ENCODE measurements around the gene DNAH17. TPM values are rescaled to one million over a fixed set of nuclear protein-coding genes. Genes with fewer than 3 reads are reported as not detected.

DNAH17 gene, protein sequence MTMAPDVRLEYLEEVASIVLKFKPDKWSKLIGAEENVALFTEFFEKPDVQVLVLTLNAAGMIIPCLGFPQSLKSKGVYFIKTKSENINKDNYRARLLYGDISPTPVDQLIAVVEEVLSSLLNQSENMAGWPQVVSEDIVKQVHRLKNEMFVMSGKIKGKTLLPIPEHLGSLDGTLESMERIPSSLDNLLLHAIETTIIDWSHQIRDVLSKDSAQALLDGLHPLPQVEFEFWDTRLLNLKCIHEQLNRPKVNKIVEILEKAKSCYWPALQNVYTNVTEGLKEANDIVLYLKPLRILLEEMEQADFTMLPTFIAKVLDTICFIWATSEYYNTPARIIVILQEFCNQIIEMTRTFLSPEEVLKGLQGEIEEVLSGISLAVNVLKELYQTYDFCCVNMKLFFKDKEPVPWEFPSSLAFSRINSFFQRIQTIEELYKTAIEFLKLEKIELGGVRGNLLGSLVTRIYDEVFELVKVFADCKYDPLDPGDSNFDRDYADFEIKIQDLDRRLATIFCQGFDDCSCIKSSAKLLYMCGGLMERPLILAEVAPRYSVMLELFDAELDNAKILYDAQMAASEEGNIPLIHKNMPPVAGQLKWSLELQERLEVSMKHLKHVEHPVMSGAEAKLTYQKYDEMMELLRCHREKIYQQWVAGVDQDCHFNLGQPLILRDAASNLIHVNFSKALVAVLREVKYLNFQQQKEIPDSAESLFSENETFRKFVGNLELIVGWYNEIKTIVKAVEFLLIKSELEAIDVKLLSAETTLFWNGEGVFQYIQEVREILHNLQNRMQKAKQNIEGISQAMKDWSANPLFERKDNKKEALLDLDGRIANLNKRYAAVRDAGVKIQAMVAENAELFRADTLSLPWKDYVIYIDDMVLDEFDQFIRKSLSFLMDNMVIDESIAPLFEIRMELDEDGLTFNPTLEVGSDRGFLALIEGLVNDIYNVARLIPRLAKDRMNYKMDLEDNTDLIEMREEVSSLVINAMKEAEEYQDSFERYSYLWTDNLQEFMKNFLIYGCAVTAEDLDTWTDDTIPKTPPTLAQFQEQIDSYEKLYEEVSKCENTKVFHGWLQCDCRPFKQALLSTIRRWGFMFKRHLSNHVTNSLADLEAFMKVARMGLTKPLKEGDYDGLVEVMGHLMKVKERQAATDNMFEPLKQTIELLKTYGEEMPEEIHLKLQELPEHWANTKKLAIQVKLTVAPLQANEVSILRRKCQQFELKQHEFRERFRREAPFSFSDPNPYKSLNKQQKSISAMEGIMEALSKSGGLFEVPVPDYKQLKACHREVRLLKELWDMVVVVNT (N-terminal part only)
- under 1 TPM; 0.33 to 0.55 TPM for total RNA-seq

DNA sequence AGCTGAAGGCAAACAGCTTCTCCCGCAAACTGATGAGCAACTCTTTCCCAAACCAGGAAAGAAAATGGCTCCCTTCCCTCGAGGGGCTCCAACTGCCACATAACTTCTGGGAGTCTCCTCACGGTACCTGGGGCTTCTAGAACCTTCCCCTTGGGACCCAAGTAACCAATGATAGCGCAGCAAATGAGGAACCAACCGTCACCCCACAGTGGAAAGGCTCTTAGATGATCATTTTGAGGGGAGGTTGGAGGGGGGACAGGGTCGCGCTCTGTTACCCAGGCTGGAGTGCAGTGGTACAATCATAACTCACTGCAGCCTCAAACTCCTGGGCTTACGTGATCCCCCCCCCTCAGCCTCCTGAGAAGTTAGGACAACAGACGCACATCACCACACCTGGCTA, at the start of gene DNAH17:
TSS of gene DNAH17 (minus strand) at position 101 of the 400 bp plus-strand sequence. CDS start 2,339 bp downstream, outside the sequence.

DNA sequence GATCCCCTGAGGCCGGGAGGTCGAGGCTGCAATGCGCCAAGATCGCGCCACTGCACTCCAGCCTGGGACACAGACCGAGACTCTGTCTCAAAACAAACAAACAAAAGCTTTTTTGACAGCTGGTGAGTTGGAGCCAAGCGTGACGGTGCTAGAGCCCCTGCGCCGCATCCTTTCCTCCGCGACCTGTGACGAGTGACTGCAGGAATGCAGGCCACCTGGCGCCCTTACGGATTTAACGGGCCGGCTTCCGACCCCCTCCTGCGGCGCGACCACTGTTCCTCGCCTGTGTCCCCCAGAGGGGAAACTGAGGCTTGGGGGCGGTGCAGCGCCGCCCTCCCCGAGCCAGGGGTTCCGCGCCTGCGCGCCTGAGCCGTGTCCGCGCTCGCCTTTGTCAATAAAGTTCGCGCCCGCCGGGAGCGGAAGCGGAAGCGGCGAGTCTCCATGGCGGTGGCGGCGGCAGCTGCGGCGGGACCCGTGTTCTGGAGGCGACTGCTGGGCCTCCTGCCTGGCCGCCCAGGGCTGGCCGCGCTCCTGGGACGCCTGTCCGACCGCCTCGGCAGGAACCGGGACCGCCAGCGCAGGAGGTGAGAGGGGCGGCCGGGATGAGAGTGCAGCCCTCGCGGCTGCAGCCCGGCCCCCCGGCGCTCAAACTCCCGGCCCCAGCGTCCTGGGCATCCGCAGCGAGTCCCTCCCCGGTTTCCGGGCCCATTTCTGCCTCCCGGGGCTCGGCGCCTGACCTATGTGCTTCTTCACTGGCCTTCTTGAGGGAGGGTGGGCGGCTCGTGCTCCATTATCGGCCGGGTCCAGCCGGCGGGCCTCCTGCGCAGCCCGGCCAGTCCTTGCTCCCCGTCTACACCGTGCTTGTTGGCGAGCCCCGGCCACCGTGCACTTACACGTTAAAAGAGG, 198.7 kb downstream of the DNAH17 start, which contains the start of gene PGS1:
TSS of gene PGS1 (plus strand) at position 425 of the 906 bp plus-strand sequence. CDS start at position 442, 17 bp downstream.

Other genes starting within 250 kb of the DNAH17 start
- gene SOCS3, start 217.3 kb downstream of the DNAH17 start, total RNA-seq: 10 to 100 TPM; 35.3 to 35.7 TPM
- 10 to 100 TPM; 68.5 to 69.4 TPM for gene PGS1, start 198.7 kb downstream of the DNAH17 start, total RNA-seq
- 100 to 1,000 TPM; 275 to 305 TPM for gene CYTH1, start 204.9 kb upstream of the DNAH17 start, total RNA-seq

All from activated naive CD4-positive, alpha-beta T cell treated with anti-CD3 and anti-CD28 coated beads, Interleukin-2, amount 10 ng/mL, durations not matched to agents 5 hours and 36 hours (primary cell).